ENCODE data around the gene CCDC201. TPM values are rescaled to one million over a fixed set of nuclear protein-coding genes. Genes with fewer than 3 reads are reported as not detected.

CCDC201 gene
- total and polyA plus RNA-seq, 2 of the 8 experiments (the other 6 are each of a cell fraction or from before 2014, with no cell fraction given): not detected

- no peak within 1 kb of the TSS for H4K5ac ChIP-seq (ENCODE audit: insufficient read length, low read depth, low read length)
- FAIRE-seq: no peak
- TF ChIP-seq TAF1 (IDR thresholded peaks at IDR 0.05; ENCODE audit: low read depth, low read length) (peak; percentile 41; the same call in 1 of the 2 replicates), E2F6 (IDR thresholded peaks at IDR 0.05) (peak; percentile 28; the same call in 1 of the 2 replicates), RXRA (IDR thresholded peaks at IDR 0.05; ENCODE audit: insufficient read depth, low read depth, low read length) (no peak), SP4 (IDR thresholded peaks at IDR 0.05; ENCODE audit: low read length) (no peak), SIX5 (IDR thresholded peaks at IDR 0.05; ENCODE audit: low read depth, low read length) (no peak), CHD2 (IDR thresholded peaks at IDR 0.05; ENCODE audit: low read length) (no peak)
- TF ChIP-seq, protein P1, sequence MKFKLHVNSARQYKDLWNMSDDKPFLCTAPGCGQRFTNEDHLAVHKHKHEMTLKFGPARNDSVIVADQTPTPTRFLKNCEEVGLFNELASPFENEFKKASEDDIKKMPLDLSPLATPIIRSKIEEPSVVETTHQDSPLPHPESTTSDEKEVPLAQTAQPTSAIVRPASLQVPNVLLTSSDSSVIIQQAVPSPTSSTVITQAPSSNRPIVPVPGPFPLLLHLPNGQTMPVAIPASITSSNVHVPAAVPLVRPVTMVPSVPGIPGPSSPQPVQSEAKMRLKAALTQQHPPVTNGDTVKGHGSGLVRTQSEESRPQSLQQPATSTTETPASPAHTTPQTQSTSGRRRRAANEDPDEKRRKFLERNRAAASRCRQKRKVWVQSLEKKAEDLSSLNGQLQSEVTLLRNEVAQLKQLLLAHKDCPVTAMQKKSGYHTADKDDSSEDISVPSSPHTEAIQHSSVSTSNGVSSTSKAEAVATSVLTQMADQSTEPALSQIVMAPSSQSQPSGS (IDR thresholded peaks at IDR 0.05; ENCODE audit: low read length): no peak
Observed at GRCh38 chr7:45920502-45921380, 47.9 kb upstream of the CCDC201 start, which contains the start of gene IGFBP3. TSS of gene IGFBP3 (minus strand) at chr7:45921272. CDS start at chr7:45921140, 132 bp downstream.

More at GRCh38 chr7:45920502-45921380, 47.9 kb upstream of the CCDC201 start, which contains the start of gene IGFBP3:
- ChIA-PET POLR2A (ENCODE audit: partially characterized antibody) (interaction anchor here (1.2 to 1.3 kb wide), 2 partner anchors 32 to 56 kb away, joined by 3 to 5 read pairs; partner anchors contain the start of gene IGFBP1), CTCF (ENCODE audit: partially characterized antibody) (interaction anchor here (0.6 to 15.3 kb wide), 23 partner anchors 8 to 1913 kb away, joined by 3 to 242 read pairs (median 6); no protein-coding TSS in a partner anchor)
- H3K4ac ChIP-seq (replicated peaks; ENCODE audit: insufficient read length, low read depth, low read length): no peak within 1 kb of the TSS
- no peaks in the 10 kb centered on the region for H3K79me1 ChIP-seq (ENCODE audit: low read depth, low read length)
- H4K20me1 ChIP-seq (replicated peaks in 1 of 2; ENCODE audit: control insufficient read depth in 1 of 2, insufficient read depth in 2 of 2, low read length in 2 of 2): peaks cover 2% of the 10 kb centered on the region in 2 experiments
- peak in 1 of 2 experiments; percentile 76 for DNase-seq (ENCODE audit: low read depth in 1 of 2, low spot score in 2 of 2)
- no peak within 1 kb of the TSS for H3K27ac ChIP-seq (ENCODE audit: low read depth, low read length)
- peak within 1 kb of the TSS; percentile 66; the same call in 1 of the 2 replicates for H2BK15ac ChIP-seq (ENCODE audit: low read length)
- H3K56ac ChIP-seq (replicated peaks; ENCODE audit: insufficient read length, low read depth, low read length): no peak within 1 kb of the TSS
- H3K27me3 ChIP-seq (replicated peaks in 1 of 4; ENCODE audit: control insufficient read depth in 3 of 4, extremely low read depth in 1 of 4, insufficient read depth in 3 of 4, low read length in 3 of 4): peaks cover 14 to 48% (median 37%) of the 10 kb centered on the region in 4 experiments
- peak within 1 kb of the TSS; percentile 95; the same call in 1 of the 2 replicates for H3K18ac ChIP-seq (ENCODE audit: extremely low read depth, low read length)
- no peaks in the 10 kb centered on the region for H3K79me2 ChIP-seq (ENCODE audit: control insufficient read depth in 1 of 2, insufficient read depth in 2 of 2, low read length in 2 of 2)
- no peak within 1 kb of the TSS for H2AK5ac ChIP-seq (ENCODE audit: low read depth, low read length)
- peak within 1 kb of the TSS; percentile 78 to 87 for H3K4me2 ChIP-seq (ENCODE audit: insufficient read depth in 1 of 2, low read depth in 2 of 2, low read length in 2 of 2)
- WGBS, 2 experiments (ENCODE audit: extremely low coverage in 1 of 2, insufficient coverage in 1 of 2, insufficient read length in 1 of 2, insufficient replicate concordance in 2 of 2, low coverage in 1 of 2, low lambda C conversion rate in 2 of 2, missing lambda C conversion rate in 1 of 2): 2% methylated on average over 82 of the region's 111 CpGs; no CpG with 5 or more reads in 1 of the 2 experiments
- peaks cover 14% of the 10 kb centered on the region for H3K23me2 ChIP-seq (ENCODE audit: low read depth, low read length)
- H2BK12ac ChIP-seq (ENCODE audit: low read depth, low read length): peak within 1 kb of the TSS; percentile 82; the same call in 1 of the 2 replicates
- no peaks in the 10 kb centered on the region for H3K9me3 ChIP-seq (ENCODE audit: insufficient read depth in 2 of 2, low read depth in 1 of 2, low read length in 1 of 2)
- H2BK20ac ChIP-seq (ENCODE audit: low read length): no peak within 1 kb of the TSS
- no peak within 1 kb of the TSS for H3K23ac ChIP-seq (ENCODE audit: insufficient read length)
- peak within 1 kb of the TSS; percentile 51 for H4K91ac ChIP-seq (replicated peaks; ENCODE audit: insufficient read length, low read length)
- peak within 1 kb of the TSS; percentile 29 to 44 (median 40); a peak in 5 of 7 replicates for H3K9ac ChIP-seq (replicated peaks in 1 of 4; ENCODE audit: extremely low read depth in 1 of 4, low read depth in 3 of 4, low read length in 3 of 4)
- no peak within 1 kb of the TSS for H3K14ac ChIP-seq (ENCODE audit: insufficient read length)
- H2AFZ ChIP-seq (ENCODE audit: low read length): peak within 1 kb of the TSS; percentile 63; the same call in 1 of the 2 replicates
- H2BK5ac ChIP-seq (ENCODE audit: low read depth, low read length): no peak within 1 kb of the TSS; the same call in 1 of the 2 replicates
- H2BK120ac ChIP-seq (replicated peaks; ENCODE audit: low read depth, low read length): no peak within 1 kb of the TSS
- H3K4me1 ChIP-seq (replicated peaks in 1 of 4; ENCODE audit: control insufficient read depth in 3 of 4, insufficient read depth in 4 of 4, low read length in 3 of 4): peaks cover 6 to 30% (median 12%) of the 10 kb centered on the region in 4 experiments; a peak in 6 of 7 replicates
- H3K4me3 ChIP-seq (ENCODE audit: extremely low read depth in 1 of 4, insufficient read depth in 2 of 4, low read depth in 3 of 4, low read length in 4 of 4): peak within 1 kb of the TSS; percentile 43 to 67 (median 56)
- peaks cover 0 to 6% (median 0%) of the 10 kb centered on the region in 4 experiments; a peak in 3 of 8 replicates for H3K36me3 ChIP-seq (ENCODE audit: control insufficient read depth in 2 of 4, insufficient read depth in 4 of 4, low read length in 3 of 4)
- no peak within 1 kb of the TSS; the same call in 1 of the 2 replicates for H4K8ac ChIP-seq (ENCODE audit: extremely low read depth, insufficient read depth, low read length)

Data from H1 (cell line).